Endothelial cell of umbilical vein (primary cell): Measurements from ENCODE around the gene TSPAN33.

Experiments used
- CTCF ChIP-seq, 2 donors: IDR thresholded peaks; 1 replicate in 1 of 2; 2 replicates in 1 of 2; pipeline ENCODE4 v1.5.1; 2011; ENCODE audit warnings: low read length in 2 of 2, mild to moderate bottlenecking in 2 of 2, moderate library complexity in 2 of 2, control low read depth in 1 of 2, inconsistent platforms in 1 of 2, low read depth in 1 of 2; ENCODE audit not compliant: insufficient read depth in 1 of 2; ENCODE audit errors: extremely low read depth in 1 of 2
- EZH2 ChIP-seq: IDR thresholded peaks from 2 replicates; pipeline ENCODE4 v1.6.1; 2012; ENCODE audit warnings: borderline replicate concordance, low read depth, mild to moderate bottlenecking, moderate library complexity, low read length, inconsistent platforms; ENCODE audit not compliant: severe bottlenecking
- JUN ChIP-seq: IDR thresholded peaks from 2 replicates; pipeline ENCODE4 v1.6.1; 2011; ENCODE audit warnings: borderline replicate concordance, low read depth; ENCODE audit not compliant: insufficient read length, insufficient read depth

DNA sequence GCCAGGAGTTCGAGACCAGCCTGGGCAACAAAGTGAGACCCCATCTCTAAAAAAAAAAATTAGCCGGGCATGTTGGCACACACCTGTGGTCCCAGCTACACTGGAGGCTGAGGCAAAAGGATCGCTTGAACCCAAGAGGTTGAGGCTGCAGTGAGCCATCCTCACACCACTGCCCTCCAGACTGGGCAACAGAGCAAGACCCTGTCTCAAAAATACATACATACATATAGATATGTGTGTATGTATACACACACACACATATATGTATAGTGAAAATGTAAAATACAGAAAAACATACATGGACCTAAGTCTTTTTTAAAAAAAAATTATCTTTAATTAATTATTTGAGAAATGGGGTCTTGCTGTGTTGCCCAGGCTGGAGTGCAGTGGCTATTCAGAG, 49.4 kb downstream of the TSPAN33 start:
- TF ChIP-seq CTCF (IDR thresholded peaks at IDR 0.05; ENCODE audit: extremely low read depth in 1 of 2, insufficient read depth in 1 of 2, low read depth in 1 of 2, low read length in 2 of 2) (no peak), JUN (no peak), EZH2 (no peak)
